Measurements from ENCODE around the gene OPRD1. TPM values are rescaled to one million over a fixed set of nuclear protein-coding genes. Genes with fewer than 3 reads are reported as not detected.
"Not testable (repeated sequence)": the region's sequence is repeated elsewhere in the genome, so short reads cannot be mapped to it uniquely, and the experiment has no call there.

OPRD1 gene
- total and polyA plus RNA-seq, 2 donors (not counting 1 experiment from before 2014, with no cell fraction given), result not detected

DNA sequence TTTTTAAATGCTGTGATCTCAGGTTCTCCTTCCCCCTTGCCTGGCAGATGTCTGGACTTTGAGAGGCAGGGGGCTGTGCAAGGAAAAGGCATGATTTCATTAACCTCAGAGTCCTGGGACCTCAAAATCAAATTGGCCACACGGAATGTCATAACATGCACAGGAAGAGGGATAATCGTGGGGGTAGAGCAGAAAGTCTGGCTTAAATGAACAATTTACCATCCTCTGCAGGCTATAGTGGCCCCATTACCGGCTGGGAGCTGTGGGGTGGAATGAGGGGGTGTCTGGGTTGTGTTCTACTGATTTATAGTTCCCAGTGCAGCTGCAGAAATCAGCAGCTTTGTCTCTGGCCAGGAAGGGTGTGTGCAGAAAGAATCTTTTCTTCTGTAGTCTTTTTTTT, 10.8 kb downstream of the OPRD1 start:
- DNase-seq, result no peak
- no peak for ATAC-seq (ENCODE audit: low read depth)
- H3K4me1 Mint-ChIP-seq, result no peaks in the 10 kb centered on the region
- Histone ChIP-seq H3K27me3 (replicated peaks in 1 of 4; ENCODE audit: control extremely low read depth in 1 of 4, control insufficient read depth in 3 of 4, insufficient read depth in 4 of 4, low read length in 3 of 4) (peaks cover 0 to 3% (median 1%) of the 10 kb centered on the region in 4 experiments), H3K9me3 (ENCODE audit: control extremely low read depth in 1 of 3, control insufficient read depth in 2 of 3, insufficient read depth in 1 of 3, low read length in 2 of 3) (peaks cover 0 to 4% (median 0%) of the 10 kb centered on the region in 3 donors), H3K27ac (ENCODE audit: low read length in 2 of 2) (no peak overlapping the region), H3K4me2 (replicated peaks; ENCODE audit: low read depth, low read length, poor library complexity, severe bottlenecking) (no peak overlapping the region), H4K20me1 (ENCODE audit: control insufficient read depth, insufficient read depth, low read length, poor library complexity, severe bottlenecking) (no peaks in the 10 kb centered on the region), H3K79me2 (ENCODE audit: control insufficient read depth, insufficient read depth, low read length) (no peaks in the 10 kb centered on the region), H2AFZ (ENCODE audit: insufficient read depth, low read depth, low read length, poor library complexity, severe bottlenecking) (no peak overlapping the region), H3K36me3 (replicated peaks in 1 of 2; ENCODE audit: control extremely low read depth in 1 of 2, control insufficient read depth in 1 of 2, extremely low read depth in 1 of 2, insufficient read depth in 2 of 2, low read length in 1 of 2) (no peaks in the 10 kb centered on the region), H3K4me3 (ENCODE audit: control extremely low read depth in 1 of 5, extremely low read depth in 1 of 5, insufficient read depth in 1 of 5, low read depth in 2 of 5, low read length in 4 of 5) (no peak overlapping the region), H3K9ac (ENCODE audit: low read length) (no peak overlapping the region), H3K4me1 (ENCODE audit: control insufficient read depth in 2 of 2, insufficient read depth in 2 of 2, low read length in 2 of 2) (no peaks in the 10 kb centered on the region)
- TF ChIP-seq, protein P1, sequence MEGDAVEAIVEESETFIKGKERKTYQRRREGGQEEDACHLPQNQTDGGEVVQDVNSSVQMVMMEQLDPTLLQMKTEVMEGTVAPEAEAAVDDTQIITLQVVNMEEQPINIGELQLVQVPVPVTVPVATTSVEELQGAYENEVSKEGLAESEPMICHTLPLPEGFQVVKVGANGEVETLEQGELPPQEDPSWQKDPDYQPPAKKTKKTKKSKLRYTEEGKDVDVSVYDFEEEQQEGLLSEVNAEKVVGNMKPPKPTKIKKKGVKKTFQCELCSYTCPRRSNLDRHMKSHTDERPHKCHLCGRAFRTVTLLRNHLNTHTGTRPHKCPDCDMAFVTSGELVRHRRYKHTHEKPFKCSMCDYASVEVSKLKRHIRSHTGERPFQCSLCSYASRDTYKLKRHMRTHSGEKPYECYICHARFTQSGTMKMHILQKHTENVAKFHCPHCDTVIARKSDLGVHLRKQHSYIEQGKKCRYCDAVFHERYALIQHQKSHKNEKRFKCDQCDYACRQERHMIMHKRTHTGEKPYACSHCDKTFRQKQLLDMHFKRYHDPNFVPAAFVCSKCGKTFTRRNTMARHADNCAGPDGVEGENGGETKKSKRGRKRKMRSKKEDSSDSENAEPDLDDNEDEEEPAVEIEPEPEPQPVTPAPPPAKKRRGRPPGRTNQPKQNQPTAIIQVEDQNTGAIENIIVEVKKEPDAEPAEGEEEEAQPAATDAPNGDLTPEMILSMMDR (IDR thresholded peaks at IDR 0.05), result no peak
- no peak for TF ChIP-seq EZH2 (IDR thresholded peaks at IDR 0.05; ENCODE audit: borderline replicate concordance, insufficient read depth, low read depth, low read length, poor library complexity, severe bottlenecking)
- ChIA-PET CTCF (no interaction called here), POLR2A (interaction anchor here (0.6 kb wide), 1 partner anchor 383 kb away, joined by 7 read pairs; no protein-coding TSS in a partner anchor)
- no CpG with 5 or more reads among the region's 3 CpGs for WGBS (ENCODE audit: insufficient coverage)
- peaks cover 2% of the 10 kb centered on the region for H3K9me3 Mint-ChIP-seq (ENCODE audit: insufficient read depth)
- H3K27me3 Mint-ChIP-seq, result peaks cover 22% of the 10 kb centered on the region
- no peak overlapping the region for H3K27ac Mint-ChIP-seq
- no peak overlapping the region for H3K4me3 Mint-ChIP-seq
- intact Hi-C loops (cut with micrococcal nuclease), result no loop called here

DNA sequence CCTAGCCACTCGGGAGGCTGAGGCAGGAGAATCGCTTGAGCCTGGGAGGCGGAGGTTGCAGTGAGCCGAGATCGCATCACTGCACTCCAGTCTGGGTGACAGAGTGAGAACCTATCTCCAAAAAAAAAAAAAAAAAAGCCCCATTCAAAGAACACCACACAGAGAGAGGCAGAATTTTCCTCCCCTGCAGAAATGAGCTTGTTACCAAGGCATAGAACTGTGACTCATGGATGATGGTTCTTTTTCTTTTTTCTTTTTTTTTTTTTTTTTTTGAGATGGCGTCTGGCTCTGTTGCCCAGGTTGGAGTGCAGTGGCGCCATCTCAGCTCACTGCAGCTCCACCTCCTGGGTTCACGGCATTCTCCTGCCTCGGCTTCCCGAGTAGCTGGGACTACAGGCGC, 12.1 kb downstream of the OPRD1 start:
- DNase-seq; H3K9ac ChIP-seq (ENCODE audit: low read length); H3K4me1 Mint-ChIP-seq; H3K27ac ChIP-seq (ENCODE audit: low read length in 2 of 2); H3K36me3 ChIP-seq (replicated peaks in 1 of 2; ENCODE audit: control extremely low read depth in 1 of 2, control insufficient read depth in 1 of 2, extremely low read depth in 1 of 2, insufficient read depth in 2 of 2, low read length in 1 of 2); POLR2A ChIA-PET; CTCF ChIA-PET; H3K27ac Mint-ChIP-seq; H3K27me3 ChIP-seq (replicated peaks in 1 of 4; ENCODE audit: control extremely low read depth in 1 of 4, control insufficient read depth in 3 of 4, insufficient read depth in 4 of 4, low read length in 3 of 4); H3K4me3 Mint-ChIP-seq; H2AFZ ChIP-seq (ENCODE audit: insufficient read depth, low read depth, low read length, poor library complexity, severe bottlenecking); ATAC-seq (ENCODE audit: low read depth); H3K9me3 ChIP-seq (ENCODE audit: control extremely low read depth in 1 of 3, control insufficient read depth in 2 of 3, insufficient read depth in 1 of 3, low read length in 2 of 3); intact Hi-C loops (cut with micrococcal nuclease); H3K4me3 ChIP-seq (ENCODE audit: control extremely low read depth in 1 of 5, extremely low read depth in 1 of 5, insufficient read depth in 1 of 5, low read depth in 2 of 5, low read length in 4 of 5); H3K9me3 Mint-ChIP-seq (ENCODE audit: insufficient read depth); H3K4me2 ChIP-seq (replicated peaks; ENCODE audit: low read depth, low read length, poor library complexity, severe bottlenecking); H3K4me1 ChIP-seq (ENCODE audit: control insufficient read depth in 2 of 2, insufficient read depth in 2 of 2, low read length in 2 of 2); H4K20me1 ChIP-seq (ENCODE audit: control insufficient read depth, insufficient read depth, low read length, poor library complexity, severe bottlenecking); H3K79me2 ChIP-seq (ENCODE audit: control insufficient read depth, insufficient read depth, low read length): not testable (repeated sequence)
- 96% methylated on average over 4 of the region's 11 CpGs for WGBS (ENCODE audit: insufficient coverage)
- H3K27me3 Mint-ChIP-seq, result peaks cover 17% of the 10 kb centered on the region

DNA sequence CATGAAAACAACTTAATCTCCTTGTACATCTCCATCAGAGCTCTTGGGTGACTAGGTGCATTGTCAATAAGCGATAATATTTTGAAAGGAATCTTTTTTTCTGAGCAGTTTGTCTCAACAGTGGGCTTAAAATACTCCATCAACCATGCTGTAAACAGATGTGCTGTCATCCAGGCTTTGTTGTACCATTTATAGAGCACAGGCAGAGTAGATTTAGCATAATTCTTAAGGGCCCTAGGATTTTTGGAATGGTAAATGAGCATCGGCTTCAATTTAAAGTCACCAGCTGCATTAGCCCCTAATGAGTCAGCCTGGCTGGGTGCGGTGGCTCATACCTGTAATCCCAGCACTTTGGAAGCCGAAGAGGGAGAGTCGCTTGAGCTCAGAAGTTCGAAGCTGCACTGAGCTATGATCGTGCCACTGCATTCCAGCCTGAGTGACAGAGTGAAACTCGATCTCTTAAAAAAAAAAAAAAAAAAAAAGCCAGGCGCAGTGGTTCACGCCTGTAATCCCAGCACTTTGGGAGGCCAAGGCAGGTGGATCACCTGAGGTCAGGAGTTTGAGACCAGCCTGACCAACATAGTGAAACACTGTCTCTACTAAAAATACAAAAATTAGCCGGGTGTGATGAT, 16.4 kb downstream of the OPRD1 start:
- CTCF ChIA-PET, result interaction anchor here (1.2 kb wide), 1 partner anchor 195 kb away, joined by 3 read pairs; no protein-coding TSS in a partner anchor
- H3K9ac ChIP-seq (ENCODE audit: low read length); H3K4me2 ChIP-seq (replicated peaks; ENCODE audit: low read depth, low read length, poor library complexity, severe bottlenecking); H3K27me3 ChIP-seq (replicated peaks in 1 of 4; ENCODE audit: control extremely low read depth in 1 of 4, control insufficient read depth in 3 of 4, insufficient read depth in 4 of 4, low read length in 3 of 4); H3K4me1 Mint-ChIP-seq; H3K36me3 ChIP-seq (replicated peaks in 1 of 2; ENCODE audit: control extremely low read depth in 1 of 2, control insufficient read depth in 1 of 2, extremely low read depth in 1 of 2, insufficient read depth in 2 of 2, low read length in 1 of 2); H3K4me1 ChIP-seq (ENCODE audit: control insufficient read depth in 2 of 2, insufficient read depth in 2 of 2, low read length in 2 of 2); intact Hi-C loops (cut with micrococcal nuclease); H3K9me3 Mint-ChIP-seq (ENCODE audit: insufficient read depth); H2AFZ ChIP-seq (ENCODE audit: insufficient read depth, low read depth, low read length, poor library complexity, severe bottlenecking); H3K4me3 ChIP-seq (ENCODE audit: control extremely low read depth in 1 of 5, extremely low read depth in 1 of 5, insufficient read depth in 1 of 5, low read depth in 2 of 5, low read length in 4 of 5); ATAC-seq (ENCODE audit: low read depth); DNase-seq; H3K79me2 ChIP-seq (ENCODE audit: control insufficient read depth, insufficient read depth, low read length); H3K4me3 Mint-ChIP-seq; H4K20me1 ChIP-seq (ENCODE audit: control insufficient read depth, insufficient read depth, low read length, poor library complexity, severe bottlenecking); H3K27ac ChIP-seq (ENCODE audit: low read length in 2 of 2); H3K27ac Mint-ChIP-seq; H3K9me3 ChIP-seq (ENCODE audit: control extremely low read depth in 1 of 3, control insufficient read depth in 2 of 3, insufficient read depth in 1 of 3, low read length in 2 of 3): not testable (repeated sequence)
- 90% methylated on average over 5 of the region's 11 CpGs for WGBS (ENCODE audit: insufficient coverage)
- H3K27me3 Mint-ChIP-seq, result peaks cover 14% of the 10 kb centered on the region
- POLR2A ChIA-PET, result interaction anchor here (0.6 kb wide), 1 partner anchor 56 kb away, joined by 6 read pairs; no protein-coding TSS in a partner anchor

All from B cell (primary cell).